ENCODE measurements around the gene MAGI2.

GRCh38 chr7:79339208-79339925 lies 114.1 kb downstream of the MAGI2 start:
- TF ChIP-seq CTCF (IDR thresholded peaks at IDR 0.05; ENCODE audit: low read depth, low read length, poor library complexity, severe bottlenecking) (no peak), EZH2phosphoT487 (IDR thresholded peaks at IDR 0.05; ENCODE audit: borderline replicate concordance, low read length) (no peak)
